A673 (cell line): ENCODE measurements around the gene ARSH. TPM values are rescaled to one million over a fixed set of nuclear protein-coding genes. Genes with fewer than 3 reads are reported as not detected.

ENCODE experiments used
- BruUV-seq: library from RNA; stranded (reverse); fragments of 400-500 nt; replicated peaks from 2 replicates; lab custom pipeline; 2021; lab: Mats Ljungman, UMichigan
- CTCF ChIA-PET: fragments of 300-600 bp; sonication (Branson Sonifier 250); formaldehyde crosslinking; loops from one replicate; lab custom pipeline; 2022; ENCODE audit warnings: antibody characterized with exemption; lab: Charles Lee
- POLR2A ChIA-PET: fragments of 300-600 bp; sonication (Branson Sonifier 250); formaldehyde crosslinking; loops from one replicate; lab custom pipeline; 2022; ENCODE audit warnings: antibody characterized with exemption; ENCODE audit not compliant: low non-redundant PET; lab: Charles Lee
- DNase-seq: peaks from one replicate; pipeline ENCODE4 v3.0.0-alpha.2; 2015; ENCODE audit warnings: low spot score
- H3K27ac ChIP-seq: fragments of 200-600 bp; sonication (generic); 2 replicates; pipeline ENCODE4 v1.5.1; 2016; ENCODE audit warnings: mixed run types, low read depth, mild to moderate bottlenecking, mixed read lengths, antibody characterized with exemption, low read length; ENCODE audit not compliant: poor library complexity, severe bottlenecking
- H3K27me3 ChIP-seq: fragments of 200-600 bp; sonication (generic); replicated peaks from 2 replicates; pipeline ENCODE4 v1.6.1; 2017; ENCODE audit warnings: mixed run types, low read depth, mild to moderate bottlenecking, mixed read lengths, antibody characterized with exemption, low read length; ENCODE audit not compliant: insufficient read depth, poor library complexity
- H3K36me3 ChIP-seq: fragments of 200-600 bp; sonication (generic); 2 replicates; pipeline ENCODE4 v1.6.1; 2016; ENCODE audit warnings: mixed run types, mild to moderate bottlenecking, mixed read lengths, antibody characterized with exemption, low read length; ENCODE audit not compliant: insufficient read depth, poor library complexity, severe bottlenecking
- H3K4me1 ChIP-seq: fragments of 200-600 bp; sonication (generic); 2 replicates; pipeline ENCODE4 v1.6.1; 2017; ENCODE audit warnings: mixed run types, mild to moderate bottlenecking, mixed read lengths, antibody characterized with exemption, low read length; ENCODE audit not compliant: insufficient read depth, poor library complexity, severe bottlenecking
- H3K4me3 ChIP-seq: fragments of 200-600 bp; sonication (generic); 2 replicates; pipeline ENCODE4 v1.5.1; 2016; ENCODE audit warnings: low read depth, mixed run types, mild to moderate bottlenecking, mixed read lengths, low read length; ENCODE audit not compliant: poor library complexity, severe bottlenecking
- H3K9me3 ChIP-seq: fragments of 200-600 bp; sonication (generic); 2 replicates; pipeline ENCODE4 v1.6.1; 2016; ENCODE audit warnings: mixed run types, low read depth, mild to moderate bottlenecking, mixed read lengths, antibody characterized with exemption, low read length; ENCODE audit not compliant: poor library complexity, severe bottlenecking
- CTCF ChIP-seq: fragments of 300-800, 200-600 bp; sonication (generic); conservative IDR thresholded peaks from 2 replicates; pipeline ENCODE4 v1.5.1; 2017; ENCODE audit warnings: low read depth, mild to moderate bottlenecking, antibody characterized with exemption, low read length, moderate library complexity, mixed read lengths
- EZH2 ChIP-seq: fragments of 200-600 bp; sonication (generic); IDR thresholded peaks from 2 replicates; pipeline ENCODE4 v1.6.1; 2017; ENCODE audit warnings: borderline replicate concordance, low read depth, mild to moderate bottlenecking, mixed read lengths, antibody characterized with exemption, low read length; ENCODE audit not compliant: poor library complexity, severe bottlenecking
- intact Hi-C: fragments of 100-400 bp; cut with micrococcal nuclease; formaldehyde crosslinking; loops from one replicate; pipeline ENCODE4 v1.10.0; 2022; ENCODE audit not compliant: unreplicated experiment
- total RNA-seq: library from RNA; stranded (reverse); gene quantifications from 2 replicates; pipeline ENCODE4 v1.2.3, GENCODE V29; 2021

ARSH gene
- total RNA-seq, 1 experiment from 2014 or later = not detected

- Histone ChIP-seq H3K4me1 (no peaks in the 10 kb centered on the region), H3K27ac (no peak overlapping the region), H3K4me3 (no peak overlapping the region), H3K36me3 (no peaks in the 10 kb centered on the region), H3K9me3 (no peaks in the 10 kb centered on the region), H3K27me3 (no peaks in the 10 kb centered on the region)
- POLR2A ChIA-PET = no interaction called here
- intact Hi-C loops = no loop called here
- no peak for TF ChIP-seq CTCF
- no peak for TF ChIP-seq EZH2
- BruUV-seq = no TSS peak
- no peak for DNase-seq
- CTCF ChIA-PET = no interaction called here
Observed at GRCh38 chrX:3017492-3017891, 11.1 kb downstream of the ARSH start.

DNA sequence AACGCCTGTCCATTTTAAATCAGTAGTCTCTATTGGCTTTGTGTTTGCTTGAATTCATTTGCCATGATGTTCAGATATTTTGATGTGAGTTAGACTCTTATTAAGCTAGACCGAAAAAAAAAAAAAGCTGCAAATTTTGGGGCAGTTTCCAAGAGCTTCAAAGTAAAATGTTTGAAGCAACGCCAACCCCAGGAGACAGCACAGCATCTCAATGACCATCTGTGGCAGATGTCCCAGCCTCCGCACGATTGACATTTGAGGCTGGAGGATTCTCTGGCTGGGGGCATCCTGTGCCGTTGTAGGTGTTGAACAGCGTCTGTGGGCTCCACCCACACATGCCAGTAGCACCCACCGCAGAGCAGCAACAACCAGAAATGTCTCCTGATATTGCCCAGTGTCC lies 17.8 kb downstream of the ARSH start:
- no peak overlapping the region for H3K4me3 ChIP-seq
- H3K27ac ChIP-seq = no peak overlapping the region
- ChIA-PET CTCF (interaction anchor here (0.6 kb wide), 1 partner anchor 84 kb away, joined by 3 read pairs; no protein-coding TSS in a partner anchor), POLR2A (no interaction called here)
- TF ChIP-seq EZH2 (no peak), CTCF (no peak)
- no TSS peak for BruUV-seq
- no peaks in the 10 kb centered on the region for H3K4me1 ChIP-seq
- no peak for DNase-seq
- no peaks in the 10 kb centered on the region for H3K9me3 ChIP-seq
- H3K27me3 ChIP-seq = peaks cover 4% of the 10 kb centered on the region
- intact Hi-C loops = no loop called here
- no peaks in the 10 kb centered on the region for H3K36me3 ChIP-seq

DNA sequence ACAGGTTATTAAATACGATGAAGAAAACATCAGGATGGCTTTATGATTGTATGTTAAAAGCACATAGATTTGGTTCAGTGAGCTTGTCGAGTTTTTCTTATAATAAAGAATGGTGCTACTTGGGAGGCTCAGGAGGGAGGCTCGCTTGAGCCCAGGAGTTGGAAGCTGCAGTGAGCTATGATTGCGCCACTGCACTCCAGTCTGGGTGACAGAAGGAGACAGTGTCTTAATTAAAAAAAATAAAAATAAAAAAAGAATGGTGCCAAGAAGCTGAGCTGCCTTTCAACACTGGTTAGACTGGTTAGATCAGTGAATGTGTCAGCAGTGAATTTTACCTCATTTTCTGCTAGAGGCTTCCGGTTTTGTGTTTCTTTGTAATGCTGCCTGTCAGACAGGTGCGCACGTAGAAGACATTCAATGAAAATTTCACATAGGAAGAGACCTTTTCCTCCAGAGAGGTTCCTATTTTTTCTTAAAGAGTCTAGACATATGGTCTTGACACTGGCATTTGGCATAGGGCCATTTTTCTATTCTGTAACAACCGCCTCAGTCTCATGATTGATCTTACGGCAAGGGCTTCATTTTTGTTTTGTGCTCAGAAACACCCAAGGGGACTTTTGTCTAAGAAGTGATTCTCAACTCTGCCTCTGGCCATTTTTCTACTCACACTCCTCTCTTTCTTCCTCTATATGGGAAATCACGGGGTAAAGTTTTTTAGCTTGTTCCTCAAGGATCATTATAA lies 19.9 kb downstream of the ARSH start:
- H3K9me3 ChIP-seq = no peaks in the 10 kb centered on the region
- BruUV-seq = no TSS peak
- H3K4me1 ChIP-seq = no peaks in the 10 kb centered on the region
- no peak for DNase-seq
- no peak overlapping the region for H3K4me3 ChIP-seq
- TF ChIP-seq EZH2 = no peak
- no peak for TF ChIP-seq CTCF
- intact Hi-C loops = no loop called here
- H3K27me3 ChIP-seq = peaks cover 9% of the 10 kb centered on the region
- ChIA-PET POLR2A (no interaction called here), CTCF (no interaction called here)
- no peaks in the 10 kb centered on the region for H3K36me3 ChIP-seq
- no peak overlapping the region for H3K27ac ChIP-seq
